H9 (cell line): ENCODE results near the gene TPRX2. TPM values are rescaled to one million over a fixed set of nuclear protein-coding genes. Genes with fewer than 3 reads are reported as not detected.

Experiments
- DNase-seq: peaks from one replicate; pipeline ENCODE4 v3.0.0-alpha.2; 2017
- H2AFZ ChIP-seq: one replicate; pipeline ENCODE4 v1.6.1; 2013; ENCODE audit warnings: mild to moderate bottlenecking, low read length, control low read depth, moderate library complexity
- H2AK5ac ChIP-seq: 2 replicates; pipeline ENCODE4 v1.6.1; 2013; ENCODE audit warnings: low read length, control low read depth, mixed read lengths; ENCODE audit not compliant: insufficient read length
- H2BK120ac ChIP-seq: one replicate; pipeline ENCODE4 v1.6.1; 2013; ENCODE audit warnings: low read depth, mild to moderate bottlenecking, low read length, control low read depth, inconsistent platforms; ENCODE audit not compliant: poor library complexity, severe bottlenecking
- H2BK12ac ChIP-seq: 2 replicates; pipeline ENCODE4 v1.6.1; 2013; ENCODE audit warnings: low read length, control low read depth, mixed read lengths, low read depth; ENCODE audit not compliant: insufficient read length
- H2BK15ac ChIP-seq: 2 replicates; pipeline ENCODE4 v1.6.1; 2013; ENCODE audit warnings: low read depth, low read length, control low read depth
- H2BK20ac ChIP-seq: one replicate; pipeline ENCODE4 v1.6.1; 2013; ENCODE audit warnings: low read depth, mild to moderate bottlenecking, low read length, control low read depth, inconsistent platforms; ENCODE audit not compliant: poor library complexity, severe bottlenecking
- H2BK5ac ChIP-seq: 2 replicates; pipeline ENCODE4 v1.6.1; 2013; ENCODE audit warnings: low read length, control low read depth, mixed read lengths; ENCODE audit not compliant: insufficient read length
- H3K14ac ChIP-seq: 2 replicates; pipeline ENCODE4 v1.6.1; 2013; ENCODE audit warnings: low read length, control low read depth; ENCODE audit not compliant: insufficient read depth
- H3K18ac ChIP-seq: 2 replicates; pipeline ENCODE4 v1.6.1; 2013; ENCODE audit warnings: low read depth, mild to moderate bottlenecking, mixed read lengths, low read length, control low read depth; ENCODE audit not compliant: insufficient read length
- H3K23ac ChIP-seq: 2 replicates; pipeline ENCODE4 v1.6.1; 2013; ENCODE audit warnings: low read length, control low read depth, mixed read lengths, low read depth; ENCODE audit not compliant: insufficient read length
- H3K23me2 ChIP-seq: 2 replicates; pipeline ENCODE4 v1.6.1; 2013; ENCODE audit warnings: low read depth, mild to moderate bottlenecking, mixed read lengths, low read length, control low read depth; ENCODE audit not compliant: insufficient read length, poor library complexity, severe bottlenecking
- H3K27ac ChIP-seq: 2 replicates; pipeline ENCODE4 v1.5.1; 2013; ENCODE audit warnings: low read length, control low read depth, mixed read lengths, low read depth; ENCODE audit not compliant: insufficient read length
- H3K27me3 ChIP-seq: 2 replicates; pipeline ENCODE4 v1.6.1; 2013; ENCODE audit warnings: low read length, control low read depth, inconsistent platforms; ENCODE audit not compliant: insufficient read depth
- H3K4ac ChIP-seq: 2 replicates; pipeline ENCODE4 v1.6.1; 2013; ENCODE audit warnings: low read depth, mild to moderate bottlenecking, control low read depth, inconsistent platforms, low read length, moderate library complexity
- H3K4me1 ChIP-seq: 2 replicates; pipeline ENCODE4 v1.6.1; 2013; ENCODE audit warnings: low read length, control low read depth, inconsistent platforms; ENCODE audit not compliant: insufficient read depth
- H3K4me2 ChIP-seq: 2 replicates; pipeline ENCODE4 v1.6.1; 2013; ENCODE audit warnings: low read length, control low read depth, mixed read lengths; ENCODE audit not compliant: insufficient read length, insufficient read depth
- H3K56ac ChIP-seq: 2 replicates; pipeline ENCODE4 v1.6.1; 2013; ENCODE audit warnings: low read depth, mild to moderate bottlenecking, mixed read lengths, low read length, control low read depth; ENCODE audit not compliant: insufficient read length
- H3K79me1 ChIP-seq: 2 replicates; pipeline ENCODE4 v1.6.1; 2013; ENCODE audit warnings: low read depth, mild to moderate bottlenecking, moderate library complexity, low read length, control low read depth, inconsistent platforms; ENCODE audit not compliant: insufficient read depth, poor library complexity, severe bottlenecking
- H3K79me2 ChIP-seq: 2 replicates; pipeline ENCODE4 v1.6.1; 2013; ENCODE audit warnings: low read length, control low read depth, inconsistent platforms; ENCODE audit not compliant: insufficient read depth
- H3K9ac ChIP-seq: 2 replicates; pipeline ENCODE4 v1.6.1; 2013; ENCODE audit warnings: low read length, control low read depth, mixed read lengths; ENCODE audit not compliant: insufficient read length; ENCODE audit errors: extremely low read depth
- H3K9me3 ChIP-seq: one replicate; pipeline ENCODE4 v1.6.1; 2013; ENCODE audit warnings: low read depth, low read length, inconsistent platforms; ENCODE audit not compliant: control insufficient read depth
- H3T11ph ChIP-seq: one replicate; pipeline ENCODE4 v1.6.1; 2013; ENCODE audit warnings: mild to moderate bottlenecking, low read length, control low read depth, inconsistent platforms
- H4K20me1 ChIP-seq: one replicate; pipeline ENCODE4 v1.6.1; 2013; ENCODE audit not compliant: control insufficient read depth, insufficient read length, insufficient read depth
- H4K5ac ChIP-seq: 2 replicates; pipeline ENCODE4 v1.6.1; 2013; ENCODE audit warnings: low read depth, mild to moderate bottlenecking, mixed read lengths, low read length, control low read depth; ENCODE audit not compliant: insufficient read length
- H4K8ac ChIP-seq: replicated peaks from 2 replicates; pipeline ENCODE4 v1.6.1; 2013; ENCODE audit warnings: low read length, control low read depth, mixed read lengths, low read depth; ENCODE audit not compliant: insufficient read length
- H4K91ac ChIP-seq: 2 replicates; pipeline ENCODE4 v1.6.1; 2013; ENCODE audit warnings: low read depth, mild to moderate bottlenecking, moderate library complexity, mixed read lengths, low read length, control low read depth; ENCODE audit not compliant: insufficient read length
- H3K27ac Mint-ChIP-seq, 3 experiments: 2 replicates in 2 of 3; 3 replicates in 1 of 3; pipeline ENCODE4 v1.8.0; 2020 to 2021; ENCODE audit warnings: mixed read lengths in 3 of 3, mild to moderate bottlenecking in 1 of 3, moderate library complexity in 1 of 3
- H3K27me3 Mint-ChIP-seq: 2 replicates; pipeline ENCODE4 v1.8.0; 2021; ENCODE audit warnings: low read depth, mild to moderate bottlenecking, moderate library complexity, mixed read lengths
- H3K36me3 Mint-ChIP-seq, 3 experiments: 2 replicates in 2 of 3; 3 replicates in 1 of 3; pipeline ENCODE4 v1.8.0; 2020 to 2021; ENCODE audit warnings: low read depth in 3 of 3, mixed read lengths in 3 of 3; ENCODE audit not compliant: insufficient read depth in 1 of 3
- H3K4me1 Mint-ChIP-seq, 2 experiments: 2 replicates each; pipeline ENCODE4 v1.8.0; 2020; ENCODE audit warnings: mixed read lengths in 2 of 2
- H3K4me3 Mint-ChIP-seq, 2 experiments: 2 replicates in 1 of 2; 3 replicates in 1 of 2; pipeline ENCODE4 v1.8.0; 2020 to 2021; ENCODE audit warnings: mild to moderate bottlenecking in 2 of 2, mixed read lengths in 2 of 2, moderate library complexity in 1 of 2
- H3K9me3 Mint-ChIP-seq, 2 experiments: 2 replicates in 1 of 2; 3 replicates in 1 of 2; pipeline ENCODE4 v1.8.0; 2020; ENCODE audit warnings: mild to moderate bottlenecking in 2 of 2, mixed read lengths in 2 of 2, moderate library complexity in 1 of 2
- WGBS: extraction: QIAGEN DNeasy Blood & Tissue Kit; methylation state at CpG from one replicate; pipeline ENCODE4 v1.1.7; 2013; ENCODE audit warnings: missing lambda C conversion rate, low lambda C conversion rate, mixed read lengths; ENCODE audit not compliant: insufficient read length; ENCODE audit errors: extremely low coverage; 5-methylcytosine and 5-hydroxymethylcytosine counted together
- total RNA-seq: library from RNA; stranded (reverse); gene quantifications from 2 replicates; pipeline ENCODE4 v1.2.1, GENCODE V29; 2021
- TF ChIP-seq, protein P1 (sequence below): fragments of 200-600 bp; sonication (generic); conservative IDR thresholded peaks from 3 replicates; pipeline ENCODE4 v1.8.0; 2021; ENCODE audit warnings: antibody characterized with exemption, mild to moderate bottlenecking

TPRX2 gene
- total RNA-seq, 1 experiment from 2014 or later, result not detected

DNA sequence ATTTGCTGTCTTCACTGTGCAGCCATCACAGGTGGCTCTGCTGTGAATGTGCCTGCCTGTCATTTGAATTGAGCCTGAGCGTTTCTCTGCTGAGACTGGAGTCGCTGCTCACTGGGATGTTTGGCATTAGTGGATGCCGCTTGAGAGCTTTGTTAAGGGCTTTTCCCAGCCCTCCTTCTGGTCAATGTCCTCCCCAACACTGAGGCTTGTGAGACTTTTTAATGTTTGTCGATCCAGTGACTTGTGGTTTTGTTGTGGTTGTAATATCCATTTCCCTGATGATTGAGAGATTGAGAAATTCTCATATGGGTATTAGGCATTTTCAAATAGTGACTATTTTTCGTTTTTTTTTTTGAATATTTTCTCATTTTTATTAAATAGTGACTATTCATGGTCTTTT lies 2.6 kb downstream of the TPRX2 start:
- Histone ChIP-seq H3K9ac (no peak overlapping the region), H3K27ac (no peak overlapping the region), H3K79me2 (no peaks in the 10 kb centered on the region), H2BK12ac (no peak overlapping the region), H4K5ac (no peak overlapping the region), H3K4ac (no peak overlapping the region), H4K91ac (no peak overlapping the region), H4K8ac (no peak overlapping the region), H2BK20ac (no peak overlapping the region), H3K79me1 (no peaks in the 10 kb centered on the region), H4K20me1 (no peaks in the 10 kb centered on the region), H2BK15ac (no peak overlapping the region), H3K4me1 (no peaks in the 10 kb centered on the region), H3K23ac (no peak overlapping the region), H2BK5ac (no peak overlapping the region), H2BK120ac (no peak overlapping the region), H3K4me2 (no peak overlapping the region), H3T11ph (no peak overlapping the region), H3K18ac (no peak overlapping the region), H3K23me2 (no peaks in the 10 kb centered on the region), H3K14ac (no peak overlapping the region), H2AFZ (no peak overlapping the region), H3K56ac (no peak overlapping the region), H3K9me3 (no peaks in the 10 kb centered on the region), H3K27me3 (no peaks in the 10 kb centered on the region), H2AK5ac (no peak overlapping the region)
- Mint-ChIP-seq H3K36me3 (peaks cover 0 to 3% (median 0%) of the 10 kb centered on the region in 3 experiments; a peak in 1 of 7 replicates), H3K4me1 (peaks cover 17 to 21% of the 10 kb centered on the region in 2 experiments), H3K9me3 (no peaks in the 10 kb centered on the region; a peak in 2 of 5 replicates), H3K27me3 (no peaks in the 10 kb centered on the region), H3K4me3 (no peak overlapping the region), H3K27ac (no peak overlapping the region)
- no peak for DNase-seq
- WGBS, result no CpG with 5 or more reads among the region's 5 CpGs
- TF ChIP-seq, protein P1, sequence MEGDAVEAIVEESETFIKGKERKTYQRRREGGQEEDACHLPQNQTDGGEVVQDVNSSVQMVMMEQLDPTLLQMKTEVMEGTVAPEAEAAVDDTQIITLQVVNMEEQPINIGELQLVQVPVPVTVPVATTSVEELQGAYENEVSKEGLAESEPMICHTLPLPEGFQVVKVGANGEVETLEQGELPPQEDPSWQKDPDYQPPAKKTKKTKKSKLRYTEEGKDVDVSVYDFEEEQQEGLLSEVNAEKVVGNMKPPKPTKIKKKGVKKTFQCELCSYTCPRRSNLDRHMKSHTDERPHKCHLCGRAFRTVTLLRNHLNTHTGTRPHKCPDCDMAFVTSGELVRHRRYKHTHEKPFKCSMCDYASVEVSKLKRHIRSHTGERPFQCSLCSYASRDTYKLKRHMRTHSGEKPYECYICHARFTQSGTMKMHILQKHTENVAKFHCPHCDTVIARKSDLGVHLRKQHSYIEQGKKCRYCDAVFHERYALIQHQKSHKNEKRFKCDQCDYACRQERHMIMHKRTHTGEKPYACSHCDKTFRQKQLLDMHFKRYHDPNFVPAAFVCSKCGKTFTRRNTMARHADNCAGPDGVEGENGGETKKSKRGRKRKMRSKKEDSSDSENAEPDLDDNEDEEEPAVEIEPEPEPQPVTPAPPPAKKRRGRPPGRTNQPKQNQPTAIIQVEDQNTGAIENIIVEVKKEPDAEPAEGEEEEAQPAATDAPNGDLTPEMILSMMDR, result no peak
